ENCODE results near the gene CXCR6. TPM values are rescaled to one million over a fixed set of nuclear protein-coding genes. Genes with fewer than 3 reads are reported as not detected.

CXCR6 gene
- polyA plus RNA-seq, 1 donor from 2014 or later, result not detected

DNA sequence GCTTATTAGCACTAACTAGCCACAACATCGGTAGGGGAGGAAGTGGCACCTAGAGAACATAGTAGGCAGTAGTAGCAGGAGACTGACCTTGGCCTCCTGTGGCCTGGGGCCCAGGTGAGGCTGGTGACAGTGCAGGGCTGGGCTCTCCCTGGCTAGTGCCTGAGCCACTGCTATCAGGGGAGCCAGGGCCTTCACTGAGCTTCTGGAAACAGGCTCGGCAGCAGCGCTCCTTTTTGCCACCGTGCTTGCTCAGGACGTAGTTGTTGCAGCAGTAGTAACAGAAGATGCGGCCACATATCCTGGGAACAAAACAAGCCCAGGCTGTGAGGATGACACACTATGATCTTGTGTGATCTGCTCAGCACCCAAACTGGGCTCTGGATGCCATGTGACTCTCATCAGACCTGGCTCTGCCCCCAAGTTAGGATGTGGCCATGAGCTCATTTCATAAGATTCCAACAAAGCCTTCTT is 15.1 kb downstream of the CXCR6 start:
- Histone ChIP-seq H3K4me2 (ENCODE audit: low read length) (no peak overlapping the region), H4K20me1 (ENCODE audit: insufficient read depth) (no peaks in the 10 kb centered on the region), H3K9me3 (ENCODE audit: low read length) (no peaks in the 10 kb centered on the region), H3K36me3 (ENCODE audit: insufficient read depth, low read length) (no peaks in the 10 kb centered on the region), H3K4me3 (ENCODE audit: low read length) (no peak overlapping the region), H2AFZ (ENCODE audit: low read depth, low read length) (no peak overlapping the region), H3F3A (ENCODE audit: insufficient read depth, low read length, poor library complexity, severe bottlenecking) (no peaks in the 10 kb centered on the region), H3K9me2 (ENCODE audit: insufficient read depth, low read length) (no peaks in the 10 kb centered on the region), H3K27ac (ENCODE audit: low read length) (no peak overlapping the region), H3K27me3 (ENCODE audit: insufficient read depth, low read depth, low read length) (no peaks in the 10 kb centered on the region), H3K79me2 (replicated peaks; ENCODE audit: insufficient read depth, low read length) (no peaks in the 10 kb centered on the region), H3K9ac (ENCODE audit: low read length) (no peak overlapping the region)
- TF ChIP-seq EZH2 (IDR thresholded peaks at IDR 0.05; ENCODE audit: borderline replicate concordance, insufficient read depth, low read length, poor library complexity, severe bottlenecking), result no peak
- TF ChIP-seq POLR2AphosphoS5 (IDR thresholded peaks at IDR 0.05), result no peak
- no peak for TF ChIP-seq TAF1 (IDR thresholded peaks at IDR 0.05; ENCODE audit: low read depth)
- TF ChIP-seq EP300 (conservative IDR thresholded peaks at IDR 0.05; ENCODE audit: poor library complexity, severe bottlenecking), result no peak
- no peak for TF ChIP-seq RAD21 (conservative IDR thresholded peaks at IDR 0.05)
- TF ChIP-seq, protein P1, sequence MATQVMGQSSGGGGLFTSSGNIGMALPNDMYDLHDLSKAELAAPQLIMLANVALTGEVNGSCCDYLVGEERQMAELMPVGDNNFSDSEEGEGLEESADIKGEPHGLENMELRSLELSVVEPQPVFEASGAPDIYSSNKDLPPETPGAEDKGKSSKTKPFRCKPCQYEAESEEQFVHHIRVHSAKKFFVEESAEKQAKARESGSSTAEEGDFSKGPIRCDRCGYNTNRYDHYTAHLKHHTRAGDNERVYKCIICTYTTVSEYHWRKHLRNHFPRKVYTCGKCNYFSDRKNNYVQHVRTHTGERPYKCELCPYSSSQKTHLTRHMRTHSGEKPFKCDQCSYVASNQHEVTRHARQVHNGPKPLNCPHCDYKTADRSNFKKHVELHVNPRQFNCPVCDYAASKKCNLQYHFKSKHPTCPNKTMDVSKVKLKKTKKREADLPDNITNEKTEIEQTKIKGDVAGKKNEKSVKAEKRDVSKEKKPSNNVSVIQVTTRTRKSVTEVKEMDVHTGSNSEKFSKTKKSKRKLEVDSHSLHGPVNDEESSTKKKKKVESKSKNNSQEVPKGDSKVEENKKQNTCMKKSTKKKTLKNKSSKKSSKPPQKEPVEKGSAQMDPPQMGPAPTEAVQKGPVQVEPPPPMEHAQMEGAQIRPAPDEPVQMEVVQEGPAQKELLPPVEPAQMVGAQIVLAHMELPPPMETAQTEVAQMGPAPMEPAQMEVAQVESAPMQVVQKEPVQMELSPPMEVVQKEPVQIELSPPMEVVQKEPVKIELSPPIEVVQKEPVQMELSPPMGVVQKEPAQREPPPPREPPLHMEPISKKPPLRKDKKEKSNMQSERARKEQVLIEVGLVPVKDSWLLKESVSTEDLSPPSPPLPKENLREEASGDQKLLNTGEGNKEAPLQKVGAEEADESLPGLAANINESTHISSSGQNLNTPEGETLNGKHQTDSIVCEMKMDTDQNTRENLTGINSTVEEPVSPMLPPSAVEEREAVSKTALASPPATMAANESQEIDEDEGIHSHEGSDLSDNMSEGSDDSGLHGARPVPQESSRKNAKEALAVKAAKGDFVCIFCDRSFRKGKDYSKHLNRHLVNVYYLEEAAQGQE (IDR thresholded peaks at IDR 0.05; ENCODE audit: borderline replicate concordance), result no peak
- TF ChIP-seq, protein P2, sequence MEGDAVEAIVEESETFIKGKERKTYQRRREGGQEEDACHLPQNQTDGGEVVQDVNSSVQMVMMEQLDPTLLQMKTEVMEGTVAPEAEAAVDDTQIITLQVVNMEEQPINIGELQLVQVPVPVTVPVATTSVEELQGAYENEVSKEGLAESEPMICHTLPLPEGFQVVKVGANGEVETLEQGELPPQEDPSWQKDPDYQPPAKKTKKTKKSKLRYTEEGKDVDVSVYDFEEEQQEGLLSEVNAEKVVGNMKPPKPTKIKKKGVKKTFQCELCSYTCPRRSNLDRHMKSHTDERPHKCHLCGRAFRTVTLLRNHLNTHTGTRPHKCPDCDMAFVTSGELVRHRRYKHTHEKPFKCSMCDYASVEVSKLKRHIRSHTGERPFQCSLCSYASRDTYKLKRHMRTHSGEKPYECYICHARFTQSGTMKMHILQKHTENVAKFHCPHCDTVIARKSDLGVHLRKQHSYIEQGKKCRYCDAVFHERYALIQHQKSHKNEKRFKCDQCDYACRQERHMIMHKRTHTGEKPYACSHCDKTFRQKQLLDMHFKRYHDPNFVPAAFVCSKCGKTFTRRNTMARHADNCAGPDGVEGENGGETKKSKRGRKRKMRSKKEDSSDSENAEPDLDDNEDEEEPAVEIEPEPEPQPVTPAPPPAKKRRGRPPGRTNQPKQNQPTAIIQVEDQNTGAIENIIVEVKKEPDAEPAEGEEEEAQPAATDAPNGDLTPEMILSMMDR (IDR thresholded peaks at IDR 0.05; ENCODE audit: poor library complexity, severe bottlenecking), result no peak
- no peak for TF ChIP-seq SMC3 (conservative IDR thresholded peaks at IDR 0.05; ENCODE audit: poor library complexity)
- no peak for TF ChIP-seq MXI1 (conservative IDR thresholded peaks at IDR 0.05; ENCODE audit: poor library complexity, severe bottlenecking)

DNA sequence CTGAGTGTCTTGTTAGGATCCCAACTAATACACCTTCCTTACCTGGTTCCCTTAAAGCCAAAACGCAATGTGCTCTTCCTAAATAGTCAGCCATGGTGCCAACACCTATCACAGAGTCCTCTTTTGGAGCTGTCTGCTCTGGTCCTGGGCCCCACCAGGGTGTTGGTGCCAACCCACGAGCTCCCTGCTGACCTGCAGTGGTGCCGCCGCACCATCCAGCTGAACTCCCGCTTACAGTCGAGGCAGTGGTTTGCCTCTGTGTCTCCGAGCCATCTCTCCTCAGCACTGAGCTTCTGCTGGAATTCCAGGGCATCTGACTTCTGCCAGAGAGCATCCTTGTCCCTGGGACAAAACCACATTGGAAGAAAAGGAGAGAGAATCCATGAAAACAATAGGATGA is 15.9 kb downstream of the CXCR6 start:
- no peaks in the 10 kb centered on the region for H3K79me2 ChIP-seq (replicated peaks; ENCODE audit: insufficient read depth, low read length)
- no peak overlapping the region for H3K4me3 ChIP-seq (ENCODE audit: low read length)
- H3K9me3 ChIP-seq (ENCODE audit: low read length), result no peaks in the 10 kb centered on the region
- no peak overlapping the region for H2AFZ ChIP-seq (ENCODE audit: low read depth, low read length)
- H3K27me3 ChIP-seq (ENCODE audit: insufficient read depth, low read depth, low read length), result no peaks in the 10 kb centered on the region
- H3K9me2 ChIP-seq (ENCODE audit: insufficient read depth, low read length), result no peaks in the 10 kb centered on the region
- no peak overlapping the region for H3K4me2 ChIP-seq (ENCODE audit: low read length)
- H4K20me1 ChIP-seq (ENCODE audit: insufficient read depth), result no peaks in the 10 kb centered on the region
- H3F3A ChIP-seq (ENCODE audit: insufficient read depth, low read length, poor library complexity, severe bottlenecking), result no peaks in the 10 kb centered on the region
- no peaks in the 10 kb centered on the region for H3K36me3 ChIP-seq (ENCODE audit: insufficient read depth, low read length)
- TF ChIP-seq MXI1 (conservative IDR thresholded peaks at IDR 0.05; ENCODE audit: poor library complexity, severe bottlenecking), result no peak
- TF ChIP-seq EZH2 (IDR thresholded peaks at IDR 0.05; ENCODE audit: borderline replicate concordance, insufficient read depth, low read length, poor library complexity, severe bottlenecking), result no peak
- no peak for TF ChIP-seq RAD21 (conservative IDR thresholded peaks at IDR 0.05)
- TF ChIP-seq, protein P1 (IDR thresholded peaks at IDR 0.05; ENCODE audit: borderline replicate concordance), result no peak
- TF ChIP-seq POLR2AphosphoS5 (IDR thresholded peaks at IDR 0.05), result no peak
- TF ChIP-seq TAF1 (IDR thresholded peaks at IDR 0.05; ENCODE audit: low read depth), result no peak
- TF ChIP-seq EP300 (conservative IDR thresholded peaks at IDR 0.05; ENCODE audit: poor library complexity, severe bottlenecking), result no peak
- TF ChIP-seq, protein P2 (IDR thresholded peaks at IDR 0.05; ENCODE audit: poor library complexity, severe bottlenecking), result no peak
- no peak for TF ChIP-seq SMC3 (conservative IDR thresholded peaks at IDR 0.05; ENCODE audit: poor library complexity)
- no peak overlapping the region for H3K9ac ChIP-seq (ENCODE audit: low read length)
- H3K27ac ChIP-seq (ENCODE audit: low read length), result no peak overlapping the region

Data from neural cell (in vitro differentiated cells).